Stimulated activated CD4-positive, alpha-beta T cell treated with anti-CD3 and anti-CD28 coated beads, Interleukin-4, amount 100 ng/mL, for 4 hours (primary cell): ENCODE results near the gene SMIM28.
"Not testable (repeated sequence)": the region's sequence is repeated elsewhere in the genome, so short reads cannot be mapped to it uniquely, and the experiment has no call there.

Experiments
- DNase-seq, 2 experiments: peaks; one replicate each; pipeline ENCODE4 v3.0.0-alpha.2; 2020

Gene SMIM28

DNA sequence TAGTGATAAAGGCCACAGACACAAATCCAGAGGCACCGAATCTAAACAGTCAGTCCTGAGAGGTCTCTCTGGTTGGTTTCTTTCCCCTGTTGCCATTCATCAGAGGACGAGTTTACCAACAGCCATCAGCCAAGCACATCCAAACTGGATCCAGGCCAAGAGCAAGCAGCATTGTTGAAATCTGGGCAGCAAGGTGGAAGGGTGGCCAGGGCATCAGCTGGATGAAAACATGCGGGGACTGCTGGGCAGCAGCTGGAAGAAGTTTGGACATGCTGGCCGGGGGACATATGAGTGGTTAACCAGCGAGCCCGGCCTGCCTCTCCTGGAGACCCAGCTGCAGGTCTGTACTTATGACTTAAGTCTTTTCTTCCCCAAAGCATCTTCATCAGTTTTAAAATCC, at the start of gene SMIM28:
TSS of gene SMIM28 (plus strand) at position 62 of the 400 bp plus-strand sequence. CDS start at position 230, 168 bp downstream.
- no peak for DNase-seq

DNA sequence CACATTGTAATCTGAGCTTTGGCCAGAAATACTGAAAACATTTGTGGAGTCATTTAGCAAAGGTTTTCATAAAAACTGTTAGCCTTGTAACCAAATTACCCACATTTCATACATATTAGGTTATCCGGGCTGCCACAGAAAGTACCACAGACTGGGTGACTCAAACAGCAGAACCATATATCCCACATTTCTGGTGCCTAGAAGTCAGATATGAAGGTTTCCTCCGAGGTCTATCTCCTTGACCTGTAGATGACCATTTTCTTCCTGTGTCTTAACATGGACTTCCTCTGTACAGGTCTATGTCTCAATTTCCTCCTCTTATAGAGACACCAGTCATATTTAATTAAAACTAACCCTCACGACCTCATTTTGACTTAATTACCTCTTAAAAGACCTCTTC, 49.5 kb upstream of the SMIM28 start:
- DNase-seq, result no peak

DNA sequence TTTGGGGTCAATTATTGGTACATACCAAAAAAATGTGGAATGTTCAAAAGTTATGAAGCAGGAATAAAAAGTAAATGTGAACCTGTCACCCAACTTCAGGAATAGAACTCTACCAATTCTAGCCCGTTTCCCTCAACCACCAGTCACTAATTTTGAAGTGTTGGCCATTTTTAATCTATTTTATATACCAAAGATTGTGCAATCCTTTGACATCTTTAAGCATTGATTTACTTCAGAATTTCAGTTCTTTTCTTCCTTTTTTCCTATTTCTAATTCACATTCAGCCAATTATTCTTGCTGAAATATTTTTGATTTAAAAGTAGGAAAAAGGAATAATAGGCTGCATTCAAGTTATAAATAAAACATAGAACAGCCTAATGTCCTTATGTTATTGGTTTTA, 46.9 kb upstream of the SMIM28 start:
- no peak for DNase-seq

DNA sequence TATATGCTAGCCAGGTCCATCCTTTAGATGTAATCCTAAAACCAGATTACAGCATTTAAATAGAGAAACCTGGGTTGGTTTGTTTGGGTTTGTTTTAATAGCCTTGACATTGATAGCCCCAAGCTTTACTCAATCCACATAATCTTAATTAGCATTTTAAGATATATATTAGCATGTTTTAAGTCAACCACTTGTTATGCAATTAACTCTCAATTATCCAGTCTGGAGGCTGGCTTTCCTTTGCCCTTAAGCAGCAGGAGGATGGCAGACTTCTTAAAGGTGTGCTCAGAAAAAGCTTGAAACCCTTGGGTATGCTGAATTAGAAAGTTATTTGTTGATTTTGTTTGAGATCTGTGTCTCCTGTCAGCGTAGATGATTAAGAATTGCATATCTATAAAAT, 46.3 kb upstream of the SMIM28 start:
- no peak for DNase-seq

DNA sequence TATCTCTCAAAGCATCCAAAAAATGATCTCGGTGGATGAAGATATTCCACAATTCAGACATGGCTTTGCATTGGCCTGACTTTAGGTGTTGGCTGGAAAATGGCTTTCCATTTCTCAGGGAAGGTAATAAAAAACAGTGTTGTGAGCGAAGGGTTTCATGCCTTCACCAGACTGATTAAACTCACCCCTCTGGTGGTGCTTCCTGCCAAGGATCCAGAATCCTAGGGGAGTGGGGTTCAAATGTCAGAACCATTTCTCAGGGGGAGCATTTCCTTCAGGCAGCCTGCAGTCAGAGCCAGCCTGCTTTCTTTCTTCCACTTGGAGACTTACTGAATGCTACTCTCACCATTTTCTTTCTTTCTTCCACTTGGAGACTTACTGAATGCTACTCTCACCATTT, 45.7 kb upstream of the SMIM28 start:
- DNase-seq, result no peak

DNA sequence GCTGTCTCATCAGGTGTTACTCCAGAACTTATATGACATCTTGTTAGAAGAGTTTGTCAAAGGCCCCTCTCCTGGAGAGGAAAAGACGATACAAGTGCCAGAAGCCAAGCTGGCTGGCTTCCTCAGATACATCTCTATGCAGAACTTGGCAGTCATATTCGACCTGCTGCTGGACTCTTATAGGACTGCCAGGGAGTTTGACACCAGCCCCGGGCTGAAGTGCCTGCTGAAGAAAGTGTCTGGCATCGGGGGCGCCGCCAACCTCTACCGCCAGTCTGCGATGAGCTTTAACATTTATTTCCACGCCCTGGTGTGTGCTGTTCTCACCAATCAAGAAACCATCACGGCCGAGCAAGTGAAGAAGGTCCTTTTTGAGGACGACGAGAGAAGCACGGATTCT, 43.7 kb upstream of the SMIM28 start:
- DNase-seq, result no peak

DNA sequence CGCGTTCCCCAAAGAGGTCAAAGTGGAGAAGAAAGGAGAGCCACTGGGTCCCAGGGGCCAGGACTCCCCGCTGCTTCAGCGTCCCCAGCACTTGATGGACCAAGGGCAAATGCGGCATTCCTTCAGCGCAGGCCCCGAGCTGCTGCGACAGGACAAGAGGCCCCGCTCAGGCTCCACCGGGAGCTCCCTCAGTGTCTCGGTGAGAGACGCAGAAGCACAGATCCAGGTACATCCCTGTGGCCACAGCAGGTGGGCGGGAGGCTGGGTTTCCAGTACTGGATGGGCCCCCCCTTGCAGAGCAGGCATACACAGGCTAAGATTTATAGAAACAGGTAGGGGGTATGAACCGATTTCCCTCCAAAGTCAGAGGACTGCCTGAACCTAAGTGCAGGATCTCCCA, 42.7 kb upstream of the SMIM28 start:
- DNase-seq, result no peak

DNA sequence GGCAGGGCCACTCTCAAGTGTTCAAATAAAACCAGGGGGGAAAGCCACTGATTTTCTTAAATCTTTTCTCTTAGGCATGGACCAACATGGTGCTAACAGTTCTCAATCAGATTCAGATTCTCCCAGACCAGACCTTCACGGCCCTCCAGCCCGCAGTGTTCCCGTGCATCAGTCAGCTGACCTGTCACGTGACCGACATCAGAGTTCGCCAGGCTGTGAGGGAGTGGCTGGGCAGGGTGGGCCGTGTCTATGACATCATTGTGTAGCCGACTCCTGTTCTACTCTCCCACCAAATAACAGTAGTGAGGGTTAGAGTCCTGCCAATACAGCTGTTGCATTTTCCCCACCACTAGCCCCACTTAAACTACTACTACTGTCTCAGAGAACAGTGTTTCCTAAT, 41.5 kb upstream of the SMIM28 start:
- no peak for DNase-seq

DNA sequence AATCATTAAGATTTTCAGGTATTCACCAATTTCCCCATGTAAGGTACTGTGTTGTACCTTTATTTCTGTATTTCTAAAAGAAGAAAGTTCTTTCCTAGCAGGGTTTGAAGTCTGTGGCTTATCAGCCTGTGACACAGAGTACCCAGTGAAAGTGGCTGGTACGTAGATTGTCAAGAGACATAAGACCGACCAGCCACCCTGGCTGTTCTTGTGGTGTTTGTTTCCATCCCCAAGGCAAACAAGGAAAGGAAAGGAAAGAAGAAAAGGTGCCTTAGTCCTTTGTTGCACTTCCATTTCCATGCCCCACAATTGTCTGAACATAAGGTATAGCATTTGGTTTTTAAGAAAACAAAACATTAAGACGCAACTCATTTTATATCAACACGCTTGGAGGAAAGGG, 40.6 kb upstream of the SMIM28 start:
- no peak for DNase-seq

DNA sequence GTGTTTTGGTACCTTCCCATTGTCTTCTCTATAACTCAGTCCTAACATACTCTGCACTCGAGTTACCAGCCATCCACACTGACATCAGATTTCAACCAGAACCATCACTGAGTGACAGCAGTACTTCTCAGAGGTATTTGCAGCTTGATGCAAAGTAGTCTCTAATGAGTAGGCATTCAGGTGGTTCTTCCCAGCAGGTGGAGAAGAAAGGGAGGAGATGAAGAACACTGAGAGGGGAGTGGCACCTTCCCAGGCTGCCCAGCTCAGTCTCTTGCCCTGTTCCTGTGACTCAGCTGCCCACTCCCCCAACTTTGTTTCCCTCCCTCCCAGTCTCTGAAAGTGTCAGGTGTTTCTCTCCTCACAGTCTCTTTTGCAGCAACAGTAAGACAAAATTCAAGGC, 38.7 kb upstream of the SMIM28 start:
- no peak for DNase-seq

DNA sequence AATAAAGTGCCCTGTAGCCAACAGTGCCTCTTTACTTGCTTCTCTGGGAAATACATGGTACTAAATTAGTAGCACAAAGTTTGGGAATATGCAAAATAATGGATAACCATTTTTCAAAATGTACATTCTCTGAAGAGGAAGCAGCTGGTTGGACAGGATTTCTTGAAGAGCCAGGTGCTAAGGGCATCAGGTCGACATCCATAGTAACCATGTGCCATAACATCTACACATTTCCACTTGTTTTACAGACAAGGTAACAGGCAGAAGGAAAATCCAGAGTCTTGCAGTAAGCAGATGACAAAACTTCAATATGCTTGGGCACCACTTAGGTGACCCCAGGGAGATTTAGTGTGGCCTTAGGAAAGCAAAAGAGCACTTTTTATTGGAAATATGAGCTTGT, 36.5 kb upstream of the SMIM28 start:
- no peak for DNase-seq

DNA sequence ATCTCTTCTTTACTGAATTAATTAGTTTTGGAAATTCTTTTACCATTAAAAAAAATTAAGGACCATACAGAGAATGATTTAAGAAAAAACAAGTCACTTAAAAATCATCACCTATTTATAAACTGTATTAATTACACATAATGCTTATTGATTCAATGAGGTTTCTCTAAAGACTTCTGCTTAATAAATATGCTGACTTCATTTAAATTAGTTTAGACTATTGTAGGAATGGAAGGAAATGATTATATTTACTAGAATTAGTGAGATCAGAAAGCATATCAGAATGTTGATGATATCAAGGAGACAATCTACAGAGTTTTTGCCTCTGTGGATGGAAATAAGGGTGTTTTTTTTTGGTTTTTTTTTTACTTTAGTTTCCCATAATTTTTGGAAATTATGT, 34.6 kb upstream of the SMIM28 start:
- no peak for DNase-seq

DNA sequence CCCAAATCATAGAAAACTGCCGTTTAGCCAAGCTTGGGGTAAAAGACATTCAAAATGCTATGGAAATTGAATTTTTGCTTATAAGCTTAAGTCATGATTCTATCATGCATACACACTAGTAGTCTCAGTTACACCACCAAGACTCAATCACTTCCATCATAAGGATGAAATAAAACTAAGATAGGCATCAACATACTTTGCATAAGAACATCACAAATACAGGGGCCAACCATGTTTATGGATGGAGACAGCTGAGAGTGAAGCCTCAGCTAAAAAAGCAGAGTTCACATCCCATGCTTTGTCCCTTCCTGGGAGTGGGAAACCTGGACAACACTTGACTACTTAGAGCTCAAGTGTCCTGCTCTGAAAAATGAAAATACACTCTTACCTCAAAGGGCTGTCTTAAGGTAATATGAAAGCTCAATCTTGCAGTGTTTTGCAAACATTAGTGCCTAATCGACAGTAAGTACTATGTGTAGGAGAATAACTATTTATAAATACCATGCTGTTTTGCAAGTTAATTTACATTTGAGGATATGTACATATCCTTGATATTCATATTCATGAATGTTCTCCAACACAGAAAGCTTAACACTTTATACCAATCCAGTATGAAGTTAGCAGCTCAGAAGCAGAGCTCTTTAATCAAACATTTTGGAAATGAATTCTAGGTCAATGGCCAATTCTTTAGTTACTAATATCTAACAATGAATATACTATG, 32.0 kb upstream of the SMIM28 start:
- no peak for DNase-seq

DNA sequence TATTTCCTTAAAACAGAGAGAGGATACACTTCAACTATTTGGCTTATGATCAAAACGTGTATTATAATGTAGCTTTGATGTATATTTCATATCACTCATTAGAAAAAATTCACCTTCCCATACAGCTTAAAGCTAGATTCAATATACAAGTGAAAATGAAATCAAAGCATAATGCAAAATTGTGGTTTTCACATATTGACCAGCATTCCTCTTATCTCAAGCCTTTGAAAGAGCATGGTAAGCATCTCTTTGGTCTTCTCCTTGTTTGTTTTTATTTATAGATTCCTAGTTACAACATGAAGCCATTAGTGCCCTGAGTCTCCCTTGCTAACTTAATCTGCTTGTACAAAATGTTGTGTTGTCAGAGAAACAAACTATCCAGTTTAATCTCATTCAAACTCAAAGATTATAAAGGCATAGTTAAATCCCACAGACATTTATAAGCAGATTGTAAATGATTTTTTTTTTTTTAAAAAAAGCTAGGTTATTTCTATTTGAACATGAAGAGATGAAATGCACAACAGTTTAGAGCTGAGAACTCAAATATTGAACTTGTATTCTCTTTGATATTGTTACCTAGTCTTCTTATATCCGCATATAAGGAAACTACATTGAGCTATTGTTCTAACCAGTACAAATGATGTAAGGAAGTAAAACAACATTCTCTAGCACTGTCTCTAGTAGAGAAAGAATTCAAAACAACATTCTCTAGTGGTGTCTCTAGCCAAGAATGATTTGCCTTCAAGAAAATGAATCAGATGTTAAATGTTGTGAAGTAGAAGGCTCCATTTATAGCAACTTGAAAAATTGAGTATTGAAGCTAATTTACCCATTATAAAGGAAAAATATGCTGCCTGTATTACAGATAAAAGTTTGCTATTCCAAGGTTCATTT, 31.2 kb upstream of the SMIM28 start:
- DNase-seq, result no peak

DNA sequence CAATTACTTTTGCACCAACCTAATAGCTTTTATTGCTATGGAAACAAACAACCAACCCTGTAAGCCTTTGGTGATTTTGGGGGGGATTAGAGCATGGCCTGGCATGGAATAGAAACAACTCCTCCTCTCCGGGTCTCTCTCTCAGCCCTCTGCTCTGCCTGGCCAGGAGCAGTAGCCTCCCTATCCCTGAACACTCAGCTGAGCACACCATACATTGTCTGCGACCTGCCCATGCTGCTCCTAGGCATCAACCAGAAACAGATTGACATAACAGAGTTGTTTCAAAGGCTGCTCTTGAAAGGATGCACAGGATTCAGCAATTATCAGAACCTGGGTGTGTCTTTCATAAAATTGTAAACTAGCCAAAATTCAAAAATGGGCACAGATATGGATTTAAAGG, 29.8 kb upstream of the SMIM28 start:
- no peak for DNase-seq

DNA sequence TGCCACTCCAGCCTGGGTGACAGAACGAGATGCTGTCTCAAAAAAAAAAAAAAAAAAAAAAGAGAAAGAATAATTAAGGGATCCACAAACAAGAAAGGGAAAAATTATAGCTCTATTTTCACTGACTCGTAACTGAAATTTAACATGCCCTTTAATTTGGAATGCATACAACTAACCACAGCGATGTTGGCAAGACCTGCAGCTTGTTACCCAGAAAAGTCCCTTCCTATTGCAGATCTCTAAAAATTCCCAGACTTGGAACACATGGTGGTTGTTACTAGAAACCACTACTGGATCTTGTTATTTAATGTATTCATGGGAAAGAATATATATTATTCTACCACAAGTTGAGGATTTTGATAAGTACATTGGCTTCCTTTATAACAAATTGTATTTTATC, 27.8 kb upstream of the SMIM28 start:
- DNase-seq, result no peak

DNA sequence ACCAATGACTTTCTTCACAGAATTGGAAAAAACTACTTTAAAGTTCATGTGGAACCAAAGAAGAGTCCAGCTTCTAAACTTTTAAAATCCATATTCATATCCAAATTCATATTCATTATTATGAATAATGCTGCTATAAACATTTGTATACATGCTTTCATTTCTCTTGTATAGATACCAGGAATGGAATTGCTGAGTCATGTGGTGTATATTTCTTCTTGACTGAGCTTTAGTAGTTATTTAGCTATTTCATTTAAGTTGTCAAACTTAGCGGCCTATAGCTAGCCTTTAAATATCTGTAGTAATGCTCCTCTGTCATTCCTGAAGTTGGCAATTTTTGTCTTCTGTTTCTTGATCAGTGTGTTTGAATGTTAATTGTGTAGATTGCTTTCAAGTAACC, 19.8 kb upstream of the SMIM28 start:
- no peak for DNase-seq

DNA sequence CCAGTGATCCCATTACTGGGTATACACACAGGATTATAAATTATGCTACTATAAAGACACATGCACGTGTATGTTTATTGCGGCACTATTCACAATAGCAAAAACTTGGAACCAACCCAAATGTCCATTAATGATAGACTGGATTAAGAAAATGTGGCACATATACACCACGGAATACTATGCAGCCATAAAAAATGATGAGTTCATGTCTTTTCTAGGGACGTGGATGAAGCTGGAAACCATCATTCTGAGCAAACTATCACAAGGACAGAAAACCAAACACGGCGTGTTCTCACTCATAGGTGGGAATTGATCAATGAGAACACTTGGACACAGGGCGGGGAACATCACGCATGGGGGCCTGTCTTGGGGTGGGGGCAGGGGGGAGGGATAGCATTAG, 9.0 kb upstream of the SMIM28 start:
- not testable (repeated sequence) for DNase-seq

DNA sequence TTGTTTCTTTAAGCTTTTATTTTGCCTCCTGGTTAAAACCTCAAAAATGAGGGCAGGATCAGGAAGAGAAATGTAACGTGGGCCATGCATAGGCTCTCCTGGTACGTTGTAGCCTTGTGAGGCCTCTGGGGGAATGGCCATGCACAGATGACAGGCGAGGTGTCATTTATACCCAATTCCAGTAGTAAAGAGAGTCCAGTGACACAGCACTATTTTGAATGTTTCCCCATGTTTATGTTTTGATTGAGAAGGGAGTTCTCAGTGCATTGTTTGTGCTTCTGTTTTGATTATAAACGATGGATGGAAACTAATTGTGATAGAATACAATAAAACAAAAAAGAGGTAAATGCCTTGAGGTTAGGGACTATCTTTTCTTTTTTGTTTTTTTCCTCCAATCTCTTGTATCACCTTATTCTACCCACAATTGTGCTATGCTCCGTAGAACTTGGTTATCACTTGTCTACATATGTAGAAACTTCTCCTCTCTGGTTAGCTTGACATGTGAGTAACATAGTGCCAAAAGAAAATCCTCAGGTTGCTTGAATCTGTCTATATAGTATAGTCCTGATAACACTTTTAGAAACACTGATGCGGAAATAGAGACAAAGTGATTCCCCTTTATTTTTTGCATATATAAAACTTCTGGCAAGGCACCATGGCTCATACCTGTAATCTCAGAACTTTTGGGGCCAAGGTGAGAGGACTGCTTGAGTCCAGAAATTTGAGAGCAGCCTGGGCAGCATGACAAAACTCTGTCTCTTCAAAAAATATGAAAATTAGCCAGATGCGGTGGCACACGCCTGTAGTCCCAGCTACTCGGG, 6.9 kb upstream of the SMIM28 start:
- DNase-seq, result no peak

DNA sequence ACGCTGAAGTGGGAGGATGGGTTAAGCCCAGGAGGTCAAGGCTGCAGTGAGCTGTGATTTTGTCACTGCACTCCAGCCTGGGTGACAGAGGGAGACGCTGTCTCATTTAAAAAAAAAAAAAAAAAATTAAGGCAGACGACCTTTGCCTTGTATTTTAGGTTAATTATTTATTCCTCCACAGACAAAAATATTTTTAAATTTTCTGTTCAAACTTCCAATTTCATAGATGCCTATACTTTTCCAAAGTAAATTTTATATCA, 6.3 kb upstream of the SMIM28 start:
- no peak for DNase-seq

DNA sequence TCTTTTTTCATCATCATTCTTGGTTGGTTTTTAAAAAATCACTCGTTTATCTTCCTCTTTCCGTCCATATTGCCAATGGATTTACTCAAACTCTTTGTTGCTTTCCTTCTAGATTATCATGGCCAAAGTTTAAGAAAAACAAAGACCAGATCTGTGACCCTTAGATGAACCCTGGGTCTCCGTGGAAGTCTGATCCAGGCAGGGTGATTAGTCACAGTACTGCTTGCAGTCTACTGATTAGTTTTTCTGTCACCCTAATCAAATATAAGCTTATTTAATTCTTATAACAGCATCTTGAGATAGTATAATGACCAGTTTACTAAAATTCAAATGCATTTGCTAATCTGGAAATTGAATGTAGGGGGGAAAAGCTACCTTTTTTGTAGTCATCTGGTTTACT, 6.0 kb upstream of the SMIM28 start:
- DNase-seq, result no peak

DNA sequence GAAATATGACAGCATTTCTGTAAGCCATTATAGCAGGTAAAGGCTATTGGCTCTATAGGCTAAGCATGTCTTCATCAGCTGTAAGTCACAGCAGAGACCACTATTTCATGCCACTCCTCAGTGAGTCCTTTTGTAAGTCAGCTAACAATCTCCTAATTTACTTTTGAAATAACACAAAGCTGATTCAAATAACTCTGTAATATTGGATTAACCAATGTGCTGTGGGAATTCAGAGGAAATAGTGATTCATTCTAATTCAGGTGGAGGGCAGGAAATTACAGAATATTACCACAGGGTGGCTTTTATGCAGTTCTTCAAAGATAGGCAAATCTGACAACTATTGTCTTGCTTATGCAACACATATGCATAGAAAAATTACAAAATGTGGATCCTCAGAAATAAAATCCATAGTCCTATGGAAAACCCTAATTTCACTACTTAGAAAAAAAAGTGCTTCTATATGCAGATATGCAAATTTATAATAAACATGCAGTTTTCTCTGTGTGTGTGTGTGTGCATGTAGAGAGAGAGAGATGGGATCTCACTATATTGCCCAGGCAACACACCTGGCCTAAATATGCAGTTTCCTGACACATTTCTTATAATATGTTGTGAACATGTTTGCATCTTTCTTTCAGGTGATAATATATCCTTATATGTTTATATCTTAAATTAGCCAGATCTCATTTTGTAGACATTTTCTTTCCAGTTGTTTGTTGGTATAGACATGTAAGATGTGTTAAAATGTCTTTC, 4.8 kb upstream of the SMIM28 start:
- no peak for DNase-seq

DNA sequence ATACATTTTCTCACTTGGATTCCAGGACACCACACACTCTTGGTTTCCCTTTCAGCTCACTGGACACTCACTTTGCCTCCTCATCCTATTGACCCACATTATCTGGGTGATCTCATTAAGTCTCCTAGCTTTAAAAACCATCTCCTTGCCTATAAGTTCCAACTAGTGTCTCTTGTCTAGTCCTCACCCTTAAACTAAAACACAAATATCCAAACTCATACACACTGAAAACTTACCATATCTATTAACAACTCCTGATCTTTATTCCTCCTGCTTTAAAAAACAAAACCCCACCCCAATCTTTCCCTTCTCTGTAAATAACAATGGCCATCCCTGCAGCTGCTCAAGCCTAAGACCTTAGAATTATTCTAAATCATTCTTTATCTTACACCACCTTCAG, 3.5 kb upstream of the SMIM28 start:
- no peak for DNase-seq
